Keratinocyte (primary cell): ENCODE measurements around the gene KCNMA1. TPM values are rescaled to one million over a fixed set of nuclear protein-coding genes. Genes with fewer than 3 reads are reported as not detected.
A peak's percentile ranks its signal among the peaks of the same experiment; 100 is the strongest.

Source experiments
- DNase-seq: peaks from one replicate; pipeline ENCODE4 v3.0.0-alpha.2; 2011; ENCODE audit warnings: low read depth, missing footprints, low spot score
- FAIRE-seq: peaks from 2 replicates; lab custom pipeline; 2011; peaks lifted over from hg19 to GRCh38; lab: Jason Lieb, UNC
- H2AFZ ChIP-seq: 2 replicates; pipeline ENCODE4 v1.6.0; 2012; ENCODE audit warnings: low read length, control low read depth, inconsistent platforms; ENCODE audit not compliant: control insufficient read depth
- H3K27ac ChIP-seq: 2 replicates; pipeline ENCODE4 v1.5.1; 2011; ENCODE audit warnings: low read length; ENCODE audit not compliant: control insufficient read depth, insufficient read depth
- H3K27me3 ChIP-seq: 3 replicates; pipeline ENCODE4 v1.6.0; 2011; ENCODE audit warnings: low read length; ENCODE audit not compliant: control insufficient read depth, insufficient read depth; ENCODE audit errors: extremely low read depth
- H3K36me3 ChIP-seq, 2 experiments: 2 replicates in 1 of 2; 3 replicates in 1 of 2; pipeline ENCODE4 v1.5.1; 2011; ENCODE audit warnings: low read length in 2 of 2, mild to moderate bottlenecking in 1 of 2; ENCODE audit not compliant: control insufficient read depth in 2 of 2, insufficient read depth in 2 of 2; ENCODE audit errors: extremely low read depth in 1 of 2
- H3K4me1 ChIP-seq: 3 replicates; pipeline ENCODE4 v1.5.1; 2011; ENCODE audit warnings: low read length; ENCODE audit not compliant: control insufficient read depth, insufficient read depth; ENCODE audit errors: extremely low read depth
- H3K4me2 ChIP-seq: 3 replicates; pipeline ENCODE4 v1.6.0; 2011; ENCODE audit warnings: low read depth, low read length; ENCODE audit not compliant: control insufficient read depth, insufficient read depth; ENCODE audit errors: extremely low read depth
- H3K4me3 ChIP-seq, 3 experiments: fragments of 200-600 bp in 1 of 3; sonication (generic) in 1 of 3; 2 replicates in 2 of 3; 3 replicates in 1 of 3; pipeline ENCODE4 v1.5.1; 2011 to 2016; ENCODE audit warnings: low read length in 3 of 3, mild to moderate bottlenecking in 3 of 3, control low read depth in 2 of 3, inconsistent platforms in 1 of 3, low read depth in 1 of 3, mixed read lengths in 1 of 3, mixed run types in 1 of 3, moderate library complexity in 1 of 3; ENCODE audit not compliant: control insufficient read depth in 2 of 3, insufficient read depth in 2 of 3; ENCODE audit errors: extremely low read depth in 1 of 3
- H3K79me2 ChIP-seq: 2 replicates; pipeline ENCODE4 v1.6.0; 2012; ENCODE audit warnings: low read length; ENCODE audit not compliant: control insufficient read depth, insufficient read depth
- H3K9ac ChIP-seq: 3 replicates; pipeline ENCODE4 v1.6.0; 2011; ENCODE audit warnings: low read length; ENCODE audit not compliant: control insufficient read depth, insufficient read depth; ENCODE audit errors: extremely low read depth
- H3K9me1 ChIP-seq: 3 replicates; pipeline ENCODE4 v1.6.0; 2011; ENCODE audit warnings: low read length; ENCODE audit not compliant: control insufficient read depth, insufficient read depth; ENCODE audit errors: extremely low read depth
- H3K9me3 ChIP-seq: 2 replicates; pipeline ENCODE4 v1.5.1; 2012; ENCODE audit warnings: low read depth, low read length; ENCODE audit not compliant: control insufficient read depth
- H4K20me1 ChIP-seq: 3 replicates; pipeline ENCODE4 v1.6.0; 2011; ENCODE audit warnings: low read length; ENCODE audit not compliant: control insufficient read depth, insufficient read depth; ENCODE audit errors: extremely low read depth
- CTCF ChIP-seq, 3 experiments: IDR thresholded peaks in 1 of 3; conservative IDR thresholded peaks in 1 of 3; optimal IDR thresholded peaks in 1 of 3; 2 replicates in 2 of 3; 3 replicates in 1 of 3; pipeline versions ENCODE3 to v1.5.1; 2011; ENCODE audit warnings: low read length in 3 of 3, mild to moderate bottlenecking in 3 of 3, moderate library complexity in 2 of 3, control low read depth in 1 of 3, inconsistent platforms in 1 of 3; ENCODE audit not compliant: insufficient read depth in 2 of 3; ENCODE audit errors: extremely low read depth in 1 of 3
- EZH2 ChIP-seq: IDR thresholded peaks from one replicate; pipeline ENCODE4 v1.6.1; 2012; ENCODE audit warnings: inconsistent platforms, mild to moderate bottlenecking, low read length, moderate library complexity
- dilution Hi-C: fragments of 300-500 bp; cut with MboI; formaldehyde crosslinking; loops from one replicate; pipeline ENCODE4 v1.7.0; 2020; ENCODE audit warnings: low sequenced_read_pairs; ENCODE audit not compliant: extremely low pct_ligation_motif_present
- polyA plus RNA-seq, 5 experiments: library from polyadenylated mRNA; depleted of rRNA in 3 of 5; stranded (reverse) in 3 of 5; stranded (forward) in 1 of 5; unstranded in 1 of 5; fragments of >200 nt; gene quantifications; 1 replicate in 1 of 5; 2 replicates in 3 of 5; 3 replicates in 1 of 5; pipeline versions ENCODE4 v1.2.1 to v1.2.3, GENCODE V29; 2011 to 2012; ENCODE audit warnings: missing spikeins in 2 of 5, low read depth in 1 of 5, low replicate concordance in 1 of 5

Gene KCNMA1
- polyA plus RNA-seq, 1 donor (not counting 4 experiments of a cell fraction or from before 2014, with no cell fraction given) = 6.3 TPM

DNA sequence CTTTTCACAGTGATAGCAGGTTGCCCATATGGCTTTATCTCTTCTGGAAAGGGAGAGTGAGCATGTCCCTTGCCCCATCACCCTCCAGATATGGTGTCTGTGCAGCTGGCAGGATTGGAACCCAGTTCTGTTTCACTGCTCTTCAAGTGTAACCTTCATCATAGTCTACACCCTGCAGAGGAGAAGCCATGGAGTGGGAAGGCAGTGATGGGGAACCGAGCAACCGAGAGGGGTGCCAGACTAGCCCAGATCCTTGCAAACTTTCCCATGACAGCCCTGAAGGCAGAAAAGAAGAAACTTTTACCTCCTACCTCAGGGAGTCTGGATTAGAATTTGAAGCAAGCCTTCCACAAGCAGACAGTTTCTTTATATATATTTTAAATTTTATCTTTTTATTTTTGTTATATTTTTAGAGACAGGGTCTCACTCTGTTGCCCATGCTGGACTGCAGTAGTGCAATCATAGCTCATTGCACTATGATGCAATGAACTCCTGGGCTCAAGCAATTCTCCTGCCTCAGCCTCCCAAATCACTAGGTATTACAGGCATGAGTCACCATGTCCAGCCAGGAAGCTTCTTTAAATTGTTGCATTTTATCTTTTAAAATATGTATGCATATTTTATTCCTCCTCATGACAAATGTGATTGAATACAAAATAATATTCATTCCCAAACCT, 133.3 kb downstream of the KCNMA1 start:
- Histone ChIP-seq H4K20me1 (no peaks in the 10 kb centered on the region), H2AFZ (no peak overlapping the region), H3K36me3 (no peaks in the 10 kb centered on the region), H3K4me3 (no peak overlapping the region), H3K9ac (peak overlapping the region; percentile 5), H3K79me2 (no peaks in the 10 kb centered on the region), H3K9me1 (no peaks in the 10 kb centered on the region), H3K27ac (peak overlapping the region; percentile 81), H3K4me1 (peaks cover 50% of the 10 kb centered on the region), H3K27me3 (no peaks in the 10 kb centered on the region), H3K4me2 (peak overlapping the region; percentile 69), H3K9me3 (no peaks in the 10 kb centered on the region)
- dilution Hi-C loops = no loop called here
- TF ChIP-seq EZH2 (no peak), CTCF (optimal IDR thresholded peaks at IDR 0.05 in 1 of 3, IDR thresholded peaks at IDR 0.05 in 1 of 3, conservative IDR thresholded peaks at IDR 0.05 in 1 of 3; ENCODE audit: extremely low read depth in 1 of 3, insufficient read depth in 2 of 3, low read length in 3 of 3) (no peak)
- FAIRE-seq (no peak), DNase-seq (no peak)

DNA sequence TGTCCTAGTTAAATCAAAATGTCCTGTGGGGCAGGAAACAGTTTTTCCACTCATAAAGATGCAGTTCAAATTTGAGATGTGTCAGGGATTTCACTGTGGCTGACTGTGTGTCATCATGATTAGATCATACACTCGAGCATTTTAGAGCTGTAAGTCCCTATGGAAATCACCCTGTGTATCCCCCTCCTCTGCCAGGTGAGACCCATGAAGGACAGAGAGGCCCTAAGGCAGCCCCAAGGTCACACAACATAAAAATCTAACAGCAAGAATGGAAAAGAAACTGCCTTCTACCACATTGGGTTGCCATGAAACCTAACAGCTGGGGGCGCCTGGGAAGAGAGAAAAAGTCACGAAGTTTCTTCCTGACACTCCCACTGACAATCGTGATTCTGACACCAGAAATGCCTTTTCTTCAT, 135.8 kb downstream of the KCNMA1 start:
- no peak for DNase-seq
- no peaks in the 10 kb centered on the region for H3K9me3 ChIP-seq
- FAIRE-seq = no peak
- H3K27me3 ChIP-seq = no peaks in the 10 kb centered on the region
- H3K4me2 ChIP-seq = no peak overlapping the region
- H3K4me1 ChIP-seq = peaks cover 51% of the 10 kb centered on the region
- H3K27ac ChIP-seq = peak overlapping the region; percentile 22
- no peaks in the 10 kb centered on the region for H3K36me3 ChIP-seq
- no peaks in the 10 kb centered on the region for H3K9me1 ChIP-seq
- H3K9ac ChIP-seq = no peak overlapping the region
- TF ChIP-seq EZH2 = no peak
- no peak for TF ChIP-seq CTCF (optimal IDR thresholded peaks at IDR 0.05 in 1 of 3, IDR thresholded peaks at IDR 0.05 in 1 of 3, conservative IDR thresholded peaks at IDR 0.05 in 1 of 3; ENCODE audit: extremely low read depth in 1 of 3, insufficient read depth in 2 of 3, low read length in 3 of 3)
- dilution Hi-C loops = no loop called here
- H3K4me3 ChIP-seq = no peak overlapping the region
- H2AFZ ChIP-seq = no peak overlapping the region
- H3K79me2 ChIP-seq = no peaks in the 10 kb centered on the region
- no peaks in the 10 kb centered on the region for H4K20me1 ChIP-seq
